Esophagus squamous epithelium (tissue), 4 donors: ENCODE data around the gene CLTRN.

Source experiments
- POLR2A ChIP-seq, 4 donors: fragments of 450-650 bp; IDR thresholded peaks; one replicate each; pipeline ENCODE4 v1.6.1; 2017; ENCODE audit warnings: antibody characterized with exemption in 4 of 4, mild to moderate bottlenecking in 4 of 4, moderate library complexity in 3 of 4
- TF ChIP-seq, protein P1 (sequence below), 6 experiments: fragments of 450-650 bp in 4 of 6; fragments of 200-600 bp in 2 of 6; sonication (generic) in 2 of 6; IDR thresholded peaks; one replicate each; pipeline ENCODE4 v1.5.1; 2016 to 2019; ENCODE audit warnings: antibody characterized with exemption in 6 of 6, mild to moderate bottlenecking in 4 of 6, moderate library complexity in 4 of 6

- TF ChIP-seq POLR2A (IDR thresholded peaks at IDR 0.05): no peak
- TF ChIP-seq, protein P1, sequence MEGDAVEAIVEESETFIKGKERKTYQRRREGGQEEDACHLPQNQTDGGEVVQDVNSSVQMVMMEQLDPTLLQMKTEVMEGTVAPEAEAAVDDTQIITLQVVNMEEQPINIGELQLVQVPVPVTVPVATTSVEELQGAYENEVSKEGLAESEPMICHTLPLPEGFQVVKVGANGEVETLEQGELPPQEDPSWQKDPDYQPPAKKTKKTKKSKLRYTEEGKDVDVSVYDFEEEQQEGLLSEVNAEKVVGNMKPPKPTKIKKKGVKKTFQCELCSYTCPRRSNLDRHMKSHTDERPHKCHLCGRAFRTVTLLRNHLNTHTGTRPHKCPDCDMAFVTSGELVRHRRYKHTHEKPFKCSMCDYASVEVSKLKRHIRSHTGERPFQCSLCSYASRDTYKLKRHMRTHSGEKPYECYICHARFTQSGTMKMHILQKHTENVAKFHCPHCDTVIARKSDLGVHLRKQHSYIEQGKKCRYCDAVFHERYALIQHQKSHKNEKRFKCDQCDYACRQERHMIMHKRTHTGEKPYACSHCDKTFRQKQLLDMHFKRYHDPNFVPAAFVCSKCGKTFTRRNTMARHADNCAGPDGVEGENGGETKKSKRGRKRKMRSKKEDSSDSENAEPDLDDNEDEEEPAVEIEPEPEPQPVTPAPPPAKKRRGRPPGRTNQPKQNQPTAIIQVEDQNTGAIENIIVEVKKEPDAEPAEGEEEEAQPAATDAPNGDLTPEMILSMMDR (IDR thresholded peaks at IDR 0.05): no peak
Observed at GRCh38 chrX:15673970-15674369, 9.4 kb upstream of the CLTRN start.
